Prostate gland (tissue), 2 donors: ENCODE results near the gene ESR1.

ENCODE experiments used
- CTCF ChIP-seq, 4 experiments: fragments of 200-600 bp in 2 of 4; fragments of 450-650 bp in 2 of 4; sonication (generic) in 2 of 4; IDR thresholded peaks; 1 replicate in 3 of 4; 2 replicates in 1 of 4; pipeline ENCODE4 v1.5.1; 2016 to 2019; ENCODE audit warnings: antibody characterized with exemption in 4 of 4, mild to moderate bottlenecking in 2 of 4, moderate library complexity in 2 of 4
- POLR2A ChIP-seq: fragments of 450-650 bp; IDR thresholded peaks from one replicate; pipeline ENCODE4 v1.6.1; 2016; ENCODE audit warnings: antibody characterized with exemption, mild to moderate bottlenecking
- POLR2AphosphoS5 ChIP-seq: sonication (generic); formaldehyde crosslinking; IDR thresholded peaks from one replicate; pipeline ENCODE4 v1.6.1; 2017; ENCODE audit warnings: antibody characterized with exemption

GRCh38 chr6:152091851-152092341 lies 284.4 kb downstream of the ESR1 start:
- TF ChIP-seq CTCF (IDR thresholded peaks at IDR 0.05) (no peak), POLR2A (no peak), POLR2AphosphoS5 (no peak)
